IPS-15b (cell line): Measurements from ENCODE around the gene DGUOK.
"Not testable (repeated sequence)": the region's sequence is repeated elsewhere in the genome, so short reads cannot be mapped to it uniquely, and the experiment has no call there.

Source experiments
- H3K27me3 ChIP-seq: one replicate; pipeline ENCODE4 v1.6.1; 2013; ENCODE audit warnings: low read length; ENCODE audit not compliant: control insufficient read depth, insufficient read depth
- H3K36me3 ChIP-seq: one replicate; pipeline ENCODE4 v1.6.1; 2013; ENCODE audit warnings: low read length; ENCODE audit not compliant: control insufficient read depth, insufficient read depth
- H3K4me1 ChIP-seq: one replicate; pipeline ENCODE4 v1.6.1; 2013; ENCODE audit warnings: mild to moderate bottlenecking, low read length; ENCODE audit not compliant: control insufficient read depth, insufficient read depth
- H3K4me3 ChIP-seq: one replicate; pipeline ENCODE4 v1.5.1; 2013; ENCODE audit warnings: low read depth, low read length
- H3K9ac ChIP-seq: one replicate; pipeline ENCODE4 v1.6.1; 2013; ENCODE audit warnings: low read depth, mild to moderate bottlenecking, low read length
- H3K9me3 ChIP-seq: one replicate; pipeline ENCODE4 v1.6.1; 2013; ENCODE audit warnings: mild to moderate bottlenecking, low read length; ENCODE audit not compliant: control insufficient read depth, insufficient read depth

The DGUOK gene

GRCh38 chr2:73926493-73927327, at the start of gene DGUOK:
TSS of gene DGUOK (plus strand) at chr2:73926880. CDS start at chr2:73926911, 31 bp downstream.
- no peaks in the 10 kb centered on the region for H3K36me3 ChIP-seq
- peaks cover 4% of the 10 kb centered on the region for H3K4me1 ChIP-seq
- no peaks in the 10 kb centered on the region for H3K9me3 ChIP-seq
- H3K27me3 ChIP-seq = no peaks in the 10 kb centered on the region
- peak within 1 kb of the TSS; percentile 86 for H3K4me3 ChIP-seq
- H3K9ac ChIP-seq = peak within 1 kb of the TSS; percentile 89

- no peaks in the 10 kb centered on the region for H3K9me3 ChIP-seq
- H3K4me1 ChIP-seq = no peaks in the 10 kb centered on the region
- H3K4me3 ChIP-seq = no peak overlapping the region
- no peaks in the 10 kb centered on the region for H3K36me3 ChIP-seq
- H3K27me3 ChIP-seq = no peaks in the 10 kb centered on the region
- no peak overlapping the region for H3K9ac ChIP-seq
Observed at GRCh38 chr2:73877071-73877802, 49.4 kb upstream of the DGUOK start.

- not testable (repeated sequence) for H3K27me3 ChIP-seq, H3K36me3 ChIP-seq, H3K4me1 ChIP-seq, H3K9me3 ChIP-seq, H3K9ac ChIP-seq, H3K4me3 ChIP-seq
Observed at GRCh38 chr2:73877984-73878383, 48.7 kb upstream of the DGUOK start.

- no peaks in the 10 kb centered on the region for H3K9me3 ChIP-seq
- H3K9ac ChIP-seq = no peak overlapping the region
- H3K27me3 ChIP-seq = no peaks in the 10 kb centered on the region
Observed at GRCh38 chr2:73885406-73885805, 41.3 kb upstream of the DGUOK start.

GRCh38 chr2:73886357-73886756, 40.3 kb upstream of the DGUOK start:
- Histone ChIP-seq H3K4me3 (no peak overlapping the region), H3K36me3 (no peaks in the 10 kb centered on the region), H3K27me3 (no peaks in the 10 kb centered on the region), H3K9me3 (no peaks in the 10 kb centered on the region), H3K4me1 (no peaks in the 10 kb centered on the region), H3K9ac (no peak overlapping the region)

More at GRCh38 chr2:73885406-73885805, 41.3 kb upstream of the DGUOK start:
- Histone ChIP-seq H3K36me3 (no peaks in the 10 kb centered on the region), H3K4me3 (no peak overlapping the region), H3K4me1 (no peaks in the 10 kb centered on the region)

GRCh38 chr2:73887596-73888353, 38.9 kb upstream of the DGUOK start:
- H3K27me3 ChIP-seq, H3K4me1 ChIP-seq, H3K36me3 ChIP-seq, H3K9ac ChIP-seq, H3K9me3 ChIP-seq, H3K4me3 ChIP-seq: not testable (repeated sequence)

GRCh38 chr2:73888388-73888787, 38.3 kb upstream of the DGUOK start:
- Histone ChIP-seq H3K9me3 (no peaks in the 10 kb centered on the region), H3K9ac (no peak overlapping the region), H3K4me1 (peaks cover 4% of the 10 kb centered on the region), H3K27me3 (no peaks in the 10 kb centered on the region), H3K4me3 (no peak overlapping the region), H3K36me3 (no peaks in the 10 kb centered on the region)

GRCh38 chr2:73889206-73889605, 37.5 kb upstream of the DGUOK start:
- Histone ChIP-seq H3K4me3 (no peak overlapping the region), H3K9ac (no peak overlapping the region), H3K27me3 (no peaks in the 10 kb centered on the region), H3K36me3 (no peaks in the 10 kb centered on the region), H3K4me1 (peaks cover 4% of the 10 kb centered on the region), H3K9me3 (no peaks in the 10 kb centered on the region)

GRCh38 chr2:73890301-73891092, 36.2 kb upstream of the DGUOK start:
- peaks cover 4% of the 10 kb centered on the region for H3K4me1 ChIP-seq
- H3K9me3 ChIP-seq = no peaks in the 10 kb centered on the region
- no peak overlapping the region for H3K9ac ChIP-seq
- no peaks in the 10 kb centered on the region for H3K27me3 ChIP-seq
- no peak overlapping the region for H3K4me3 ChIP-seq
- no peaks in the 10 kb centered on the region for H3K36me3 ChIP-seq

GRCh38 chr2:73891276-73891901, 35.3 kb upstream of the DGUOK start:
- H3K36me3 ChIP-seq = no peaks in the 10 kb centered on the region
- H3K4me1 ChIP-seq = peaks cover 4% of the 10 kb centered on the region
- H3K4me3 ChIP-seq = no peak overlapping the region
- H3K9me3 ChIP-seq = no peaks in the 10 kb centered on the region
- H3K9ac ChIP-seq = no peak overlapping the region
- no peaks in the 10 kb centered on the region for H3K27me3 ChIP-seq
